Prostate gland (tissue), 2 donors: ENCODE data around the gene WDTC1. TPM values are rescaled to one million over a fixed set of nuclear protein-coding genes. Genes with fewer than 3 reads are reported as not detected.
"Not testable (repeated sequence)": the region's sequence is repeated elsewhere in the genome, so short reads cannot be mapped to it uniquely, and the experiment has no call there.

Experiments
- DNase-seq: peaks from one replicate; pipeline ENCODE4 v3.0.0-alpha.2; 2019; ENCODE audit warnings: low spot score
- H3K27ac ChIP-seq, 2 donors: fragments of 200-600 bp; sonication (generic); 2 replicates each; pipeline ENCODE4 v1.5.1; 2017 to 2019
- H3K27me3 ChIP-seq: fragments of 200-600 bp; sonication (generic); replicated peaks from 2 replicates; pipeline ENCODE4 v1.5.1; 2019; ENCODE audit not compliant: insufficient read depth
- H3K36me3 ChIP-seq, 2 donors: fragments of 200-600 bp; sonication (generic); 1 replicate in 1 of 2; 2 replicates in 1 of 2; pipeline versions ENCODE4 v1.5.1 to v1.8.1; 2017 to 2019
- H3K4me1 ChIP-seq: fragments of 200-600 bp; sonication (generic); replicated peaks from 2 replicates; pipeline ENCODE4 v1.5.1; 2019
- H3K4me3 ChIP-seq, 2 donors: fragments of 200-600 bp; sonication (generic); 2 replicates each; pipeline ENCODE4 v1.5.1; 2017 to 2019
- H3K9me3 ChIP-seq: fragments of 200-600 bp; sonication (generic); 2 replicates; pipeline ENCODE4 v1.5.1; 2017
- POLR2A ChIP-seq: fragments of 450-650 bp; IDR thresholded peaks from one replicate; pipeline ENCODE4 v1.6.1; 2016; ENCODE audit warnings: antibody characterized with exemption, mild to moderate bottlenecking
- POLR2AphosphoS5 ChIP-seq: sonication (generic); formaldehyde crosslinking; IDR thresholded peaks from one replicate; pipeline ENCODE4 v1.6.1; 2017; ENCODE audit warnings: antibody characterized with exemption
- WGBS: methylation state at CpG from one replicate; pipeline ENCODE4 v1.1.5; 2018; 5-methylcytosine and 5-hydroxymethylcytosine counted together
- intact Hi-C: fragments of 100-400 bp; cut with DNase I; formaldehyde crosslinking; loops from one replicate; pipeline ENCODE4 v1.14.2; 2022
- total RNA-seq, 2 donors: library from RNA; depleted of rRNA; stranded (reverse); fragments of >200 nt; gene quantifications; one replicate each; pipeline ENCODE4 v1.1.0, GENCODE V29; 2016
- TF ChIP-seq, protein P1 (sequence below), 4 experiments: fragments of 200-600 bp in 2 of 4; fragments of 450-650 bp in 2 of 4; sonication (generic) in 2 of 4; IDR thresholded peaks; 1 replicate in 3 of 4; 2 replicates in 1 of 4; pipeline ENCODE4 v1.5.1; 2016 to 2019; ENCODE audit warnings: antibody characterized with exemption in 4 of 4, mild to moderate bottlenecking in 2 of 4, moderate library complexity in 2 of 4

WDTC1 gene
- total RNA-seq, 2 donors from 2014 or later, result 45.1 to 56.1 TPM

DNA sequence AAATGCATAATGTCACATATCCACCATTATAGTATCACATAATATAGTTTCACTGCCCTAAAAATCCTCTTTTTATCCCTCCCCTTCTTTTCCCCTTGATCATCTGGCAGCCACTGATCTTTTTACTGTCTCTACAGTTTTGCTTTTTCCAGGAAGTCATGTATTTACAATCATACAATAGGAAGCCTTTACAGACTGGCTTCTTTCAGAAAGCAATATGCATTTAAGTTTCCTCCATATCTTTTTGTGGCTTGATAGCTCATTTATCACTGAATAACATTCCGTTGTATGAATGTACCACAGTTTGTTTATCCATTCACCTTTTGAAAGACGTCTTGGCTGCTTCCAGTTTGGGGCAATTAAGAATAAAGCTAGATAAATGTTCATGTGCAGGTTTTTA lies 14.3 kb upstream of the WDTC1 start:
- intact Hi-C loops, result no loop called here
- Histone ChIP-seq H3K27ac (no peak overlapping the region), H3K27me3 (no peaks in the 10 kb centered on the region), H3K9me3 (no peaks in the 10 kb centered on the region), H3K4me3 (no peak overlapping the region), H3K36me3 (no peaks in the 10 kb centered on the region), H3K4me1 (no peaks in the 10 kb centered on the region)
- 21% methylated on average over 2 of the region's 2 CpGs for WGBS
- DNase-seq, result no peak
- TF ChIP-seq, protein P1, sequence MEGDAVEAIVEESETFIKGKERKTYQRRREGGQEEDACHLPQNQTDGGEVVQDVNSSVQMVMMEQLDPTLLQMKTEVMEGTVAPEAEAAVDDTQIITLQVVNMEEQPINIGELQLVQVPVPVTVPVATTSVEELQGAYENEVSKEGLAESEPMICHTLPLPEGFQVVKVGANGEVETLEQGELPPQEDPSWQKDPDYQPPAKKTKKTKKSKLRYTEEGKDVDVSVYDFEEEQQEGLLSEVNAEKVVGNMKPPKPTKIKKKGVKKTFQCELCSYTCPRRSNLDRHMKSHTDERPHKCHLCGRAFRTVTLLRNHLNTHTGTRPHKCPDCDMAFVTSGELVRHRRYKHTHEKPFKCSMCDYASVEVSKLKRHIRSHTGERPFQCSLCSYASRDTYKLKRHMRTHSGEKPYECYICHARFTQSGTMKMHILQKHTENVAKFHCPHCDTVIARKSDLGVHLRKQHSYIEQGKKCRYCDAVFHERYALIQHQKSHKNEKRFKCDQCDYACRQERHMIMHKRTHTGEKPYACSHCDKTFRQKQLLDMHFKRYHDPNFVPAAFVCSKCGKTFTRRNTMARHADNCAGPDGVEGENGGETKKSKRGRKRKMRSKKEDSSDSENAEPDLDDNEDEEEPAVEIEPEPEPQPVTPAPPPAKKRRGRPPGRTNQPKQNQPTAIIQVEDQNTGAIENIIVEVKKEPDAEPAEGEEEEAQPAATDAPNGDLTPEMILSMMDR (IDR thresholded peaks at IDR 0.05), result no peak
- TF ChIP-seq POLR2AphosphoS5 (no peak), POLR2A (no peak)

DNA sequence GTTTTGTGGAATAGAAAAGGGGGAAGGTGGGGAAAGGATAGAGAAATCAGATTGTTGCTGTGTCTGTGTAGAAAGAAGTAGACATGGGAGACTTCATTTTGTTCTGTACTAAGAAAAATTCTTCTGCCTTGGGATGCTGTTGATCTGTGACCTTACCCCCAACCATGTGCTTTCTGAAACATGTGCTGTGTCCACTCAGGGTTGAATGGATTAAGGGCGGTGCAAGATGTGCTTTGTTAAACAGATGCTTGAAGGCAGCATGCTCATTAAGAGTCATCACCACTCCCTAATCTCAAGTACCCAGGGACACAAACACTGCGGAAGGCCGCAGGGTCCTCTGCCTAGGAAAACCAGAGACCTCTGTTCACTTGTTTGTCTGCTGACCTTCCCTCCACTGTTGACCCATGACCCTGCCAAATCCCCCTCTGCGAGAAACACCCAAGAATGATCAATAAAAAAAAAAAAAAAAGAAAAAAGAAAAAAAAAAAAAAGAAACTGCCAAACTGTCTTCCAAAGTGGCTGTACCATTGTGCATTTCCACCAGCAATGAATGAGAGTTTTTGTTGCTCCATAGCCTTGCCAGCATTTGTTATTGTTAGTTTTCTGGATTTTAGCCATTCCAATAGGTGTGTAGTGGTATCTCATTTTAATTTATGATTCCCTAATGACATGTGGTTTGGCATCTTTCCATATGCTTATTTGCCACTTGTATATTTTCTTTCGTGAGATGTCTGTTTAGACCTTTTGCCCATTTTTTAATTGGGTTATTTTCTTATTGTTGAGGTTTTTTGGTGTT lies 13.5 kb upstream of the WDTC1 start:
- intact Hi-C loops, H3K4me1 ChIP-seq: not testable (repeated sequence)
- 80% methylated on average over 5 of the region's 5 CpGs for WGBS

DNA sequence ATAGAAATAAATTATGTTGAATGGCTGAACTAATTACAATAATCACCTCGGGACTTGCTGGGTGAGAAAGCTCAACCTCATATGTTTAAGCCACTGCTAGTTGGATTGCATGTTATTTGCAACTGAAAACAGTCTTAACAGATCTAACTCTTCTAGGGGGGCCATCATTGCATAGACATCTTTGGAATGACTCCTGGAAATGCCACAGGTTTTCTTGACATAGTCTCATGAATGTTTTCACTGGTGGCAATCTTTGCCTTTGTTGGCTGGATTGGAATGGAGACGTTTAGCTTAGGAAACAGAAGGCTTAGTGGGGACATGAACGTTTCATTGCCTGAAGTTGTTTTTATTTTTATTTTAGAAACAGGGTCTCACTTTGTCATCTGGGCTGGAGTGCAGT lies 8.8 kb upstream of the WDTC1 start:
- Histone ChIP-seq H3K4me1 (no peaks in the 10 kb centered on the region), H3K27me3 (no peaks in the 10 kb centered on the region), H3K4me3 (no peak overlapping the region), H3K36me3 (no peaks in the 10 kb centered on the region), H3K27ac (no peak overlapping the region), H3K9me3 (no peaks in the 10 kb centered on the region)
- TF ChIP-seq POLR2A (no peak), POLR2AphosphoS5 (no peak)
- TF ChIP-seq, protein P1 (IDR thresholded peaks at IDR 0.05), result no peak
- 63% methylated on average over 3 of the region's 3 CpGs for whole genome bisulfite sequencing
- intact Hi-C loops, result no loop called here
- no peak for DNase-seq

More for the DNA sequence above, 13.5 kb upstream of the WDTC1 start:
- not testable (repeated sequence) for H3K27ac ChIP-seq, H3K9me3 ChIP-seq, H3K27me3 ChIP-seq, DNase-seq, H3K4me3 ChIP-seq, H3K36me3 ChIP-seq

DNA sequence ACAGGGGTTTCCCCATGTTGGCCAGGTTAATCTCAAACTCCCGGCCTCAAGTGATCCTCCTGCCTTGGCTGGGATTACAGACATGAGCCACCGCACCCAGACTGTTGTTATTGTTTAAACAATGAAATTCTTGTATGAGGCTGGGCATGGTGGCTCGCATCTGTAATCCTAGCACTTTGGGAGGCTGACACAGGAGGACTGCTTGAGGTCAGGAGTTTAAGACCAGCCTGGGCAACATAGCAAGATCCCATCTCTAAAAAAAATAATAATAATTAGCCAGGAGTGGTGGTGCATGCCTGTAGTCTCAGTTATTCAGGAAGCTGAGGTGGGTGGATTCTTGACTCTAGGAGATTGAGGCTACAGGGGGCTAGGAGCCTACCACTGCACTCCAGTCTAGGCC lies 6.7 kb upstream of the WDTC1 start:
- Histone ChIP-seq H3K4me3 (no peak overlapping the region), H3K36me3 (no peaks in the 10 kb centered on the region), H3K9me3 (no peaks in the 10 kb centered on the region), H3K27ac (no peak overlapping the region), H3K4me1 (no peaks in the 10 kb centered on the region), H3K27me3 (no peaks in the 10 kb centered on the region)
- TF ChIP-seq POLR2A (no peak), POLR2AphosphoS5 (no peak)
- TF ChIP-seq, protein P1 (IDR thresholded peaks at IDR 0.05), result no peak
- DNase-seq, result no peak
- intact Hi-C loops, result no loop called here
- WGBS, result 92% methylated on average over 3 of the region's 3 CpGs

GRCh38 chr1:27233667-27234048 lies 774 bp upstream of the WDTC1 start:
- H3K9me3 ChIP-seq, result no peaks in the 10 kb centered on the region
- peak overlapping the region in 1 of 2 donors; percentile 53 for H3K27ac ChIP-seq
- no peaks in the 10 kb centered on the region for H3K36me3 ChIP-seq
- peak overlapping the region; percentile 26 to 94 for H3K4me3 ChIP-seq
- WGBS, result 68% methylated on average over 9 of the region's 9 CpGs
- intact Hi-C loops, result no loop called here
- peak; percentile 4 for DNase-seq
- TF ChIP-seq, protein P1 (IDR thresholded peaks at IDR 0.05), result no peak
- no peak for TF ChIP-seq POLR2A
- no peak for TF ChIP-seq POLR2AphosphoS5
- H3K4me1 ChIP-seq, result no peaks in the 10 kb centered on the region
- H3K27me3 ChIP-seq, result no peaks in the 10 kb centered on the region
